G401 (cell line): ENCODE results near the gene NR4A1. TPM values are rescaled to one million over a fixed set of nuclear protein-coding genes. Genes with fewer than 3 reads are reported as not detected.

Source experiments
- DNase-seq: peaks from one replicate; pipeline ENCODE4 v3.0.0-alpha.2; 2015; ENCODE audit warnings: low spot score
- in situ Hi-C: cut with HindIII; loops from 2 replicates; pipeline ENCODE4 v1.10.0; 2016; ENCODE audit warnings: low sequenced_read_pairs, mixed read lengths
- total RNA-seq: library from RNA; depleted of rRNA; stranded (reverse); fragments of >200 nt; shearing (Covaris generic); gene quantifications from 2 replicates; pipeline ENCODE4 v1.2.3, GENCODE V29; 2014; rRNA removed

The NR4A1 gene
- total RNA-seq: 9.8 and 16.5 TPM in 2 replicates

DNA sequence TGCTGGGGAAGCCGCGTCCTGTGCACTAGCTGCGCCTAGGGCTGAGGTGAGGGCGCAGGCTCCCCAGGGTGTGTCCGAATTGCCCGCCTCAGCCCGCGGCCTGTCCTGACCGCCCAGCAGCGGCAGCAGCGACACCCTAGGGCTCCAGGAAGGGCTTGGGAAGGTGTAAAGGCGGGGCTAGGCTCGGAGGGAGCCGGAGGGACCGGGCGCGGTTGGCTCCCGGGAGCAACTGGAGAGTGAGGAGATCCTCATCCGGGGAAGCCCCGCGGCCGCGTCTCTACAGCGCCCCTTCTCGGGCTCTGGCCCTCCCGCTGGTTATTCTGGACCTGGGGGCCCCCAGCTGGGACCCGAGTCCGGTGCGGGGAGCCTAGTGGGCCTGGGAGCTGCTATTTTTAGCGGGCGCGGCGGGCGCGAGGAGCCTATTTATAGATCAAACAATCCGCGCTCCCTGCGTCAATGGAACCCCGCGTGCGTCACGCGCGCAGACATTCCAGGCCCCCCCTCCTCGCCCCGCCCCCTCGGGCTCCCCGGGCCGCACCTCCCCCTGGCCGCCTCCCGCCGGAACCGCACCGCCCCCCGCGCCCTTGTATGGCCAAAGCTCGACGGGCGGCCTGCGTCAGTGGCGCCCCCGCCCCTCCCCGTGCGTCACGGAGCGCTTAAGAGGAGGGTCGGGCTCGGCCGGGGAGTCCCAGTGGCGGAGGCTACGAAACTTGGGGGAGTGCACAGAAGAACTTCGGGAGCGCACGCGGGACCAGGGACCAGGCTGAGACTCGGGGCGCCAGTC, at the start of gene NR4A1:
NR4A1 (plus strand) TSS at position 685 of the 784 bp plus-strand sequence. CDS start 2,887 bp downstream, outside the sequence.
- peak; percentile 72 for DNase-seq
- in situ Hi-C loops: no loop called here

DNA sequence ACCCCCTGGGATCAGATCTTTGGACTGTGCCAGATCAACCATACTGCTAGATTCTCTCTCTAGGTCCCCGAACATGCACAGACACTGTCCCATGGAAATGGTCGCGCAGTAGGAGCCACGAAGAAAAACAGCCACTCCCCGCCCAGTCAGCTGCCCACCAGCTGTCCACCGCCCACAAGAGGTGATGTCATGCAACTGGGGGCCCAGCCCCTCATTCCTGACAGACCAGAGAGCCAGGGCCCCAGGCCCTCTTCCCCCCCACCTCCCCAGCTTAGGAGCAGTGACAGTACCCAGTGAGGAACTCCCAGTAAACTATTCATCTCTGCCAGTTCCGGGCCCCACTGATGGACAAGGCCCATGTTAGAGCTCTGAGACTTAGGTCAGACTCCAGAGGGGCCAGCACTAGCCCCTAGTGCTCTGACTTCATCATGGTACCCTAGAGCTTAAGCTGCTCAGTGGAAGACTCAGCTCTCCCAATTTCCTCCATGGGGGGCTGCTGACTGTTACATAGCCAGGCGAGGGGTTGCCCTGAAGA, 48.2 kb upstream of the NR4A1 start:
- in situ Hi-C loops: no loop called here
- DNase-seq: no peak

DNA sequence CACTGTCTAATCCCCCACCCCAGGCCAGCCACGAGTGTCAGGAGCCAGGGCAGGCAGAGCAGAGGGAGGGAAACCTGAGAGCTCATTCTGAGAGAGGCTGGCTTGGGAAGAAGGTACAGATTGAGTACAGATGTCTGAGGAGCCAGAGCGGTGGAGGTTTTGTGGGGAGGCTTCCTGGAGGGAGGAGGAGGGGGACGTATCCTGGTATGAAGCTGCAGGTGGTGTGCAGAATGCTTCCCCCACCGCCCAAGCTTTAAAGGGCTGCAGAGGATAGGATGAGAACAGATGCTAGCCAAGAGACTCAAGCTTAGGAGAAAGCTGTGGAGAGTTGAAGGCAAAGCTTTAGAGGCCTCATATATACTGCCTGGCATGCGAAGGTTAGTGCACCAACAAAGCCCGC, 47.7 kb upstream of the NR4A1 start:
- no peak for DNase-seq
- in situ Hi-C loops: no loop called here

DNA sequence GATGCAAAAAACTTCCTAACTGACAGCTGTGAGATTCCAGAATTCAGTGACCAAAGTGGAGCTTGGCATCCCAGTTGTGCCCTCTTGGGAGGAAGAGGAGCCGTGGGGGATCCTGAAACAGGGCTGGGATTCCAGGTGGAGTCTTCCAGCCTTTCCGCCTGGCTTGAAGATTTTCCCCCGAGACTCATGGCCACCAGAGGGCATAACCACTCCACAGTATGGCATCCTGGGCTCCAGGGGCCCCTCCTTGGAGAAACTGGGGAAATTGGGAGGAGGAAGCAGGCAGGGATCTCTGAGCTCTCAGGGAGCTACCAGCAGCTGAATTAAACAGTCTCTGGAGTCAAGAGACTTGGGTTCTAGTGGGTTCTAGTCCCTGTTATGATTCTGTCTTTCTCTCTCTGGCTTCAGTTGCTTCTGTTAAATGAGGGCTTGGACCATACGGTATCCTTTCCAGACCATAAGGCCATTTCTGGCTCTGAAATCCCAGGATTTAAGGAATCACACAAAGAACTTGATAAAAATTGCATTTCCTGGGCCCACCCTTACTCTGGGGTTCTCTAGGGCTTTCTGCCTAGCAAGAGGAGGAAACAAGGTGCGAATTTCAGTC, 47.1 kb upstream of the NR4A1 start:
- in situ Hi-C loops: no loop called here
- DNase-seq: peak; percentile 44

DNA sequence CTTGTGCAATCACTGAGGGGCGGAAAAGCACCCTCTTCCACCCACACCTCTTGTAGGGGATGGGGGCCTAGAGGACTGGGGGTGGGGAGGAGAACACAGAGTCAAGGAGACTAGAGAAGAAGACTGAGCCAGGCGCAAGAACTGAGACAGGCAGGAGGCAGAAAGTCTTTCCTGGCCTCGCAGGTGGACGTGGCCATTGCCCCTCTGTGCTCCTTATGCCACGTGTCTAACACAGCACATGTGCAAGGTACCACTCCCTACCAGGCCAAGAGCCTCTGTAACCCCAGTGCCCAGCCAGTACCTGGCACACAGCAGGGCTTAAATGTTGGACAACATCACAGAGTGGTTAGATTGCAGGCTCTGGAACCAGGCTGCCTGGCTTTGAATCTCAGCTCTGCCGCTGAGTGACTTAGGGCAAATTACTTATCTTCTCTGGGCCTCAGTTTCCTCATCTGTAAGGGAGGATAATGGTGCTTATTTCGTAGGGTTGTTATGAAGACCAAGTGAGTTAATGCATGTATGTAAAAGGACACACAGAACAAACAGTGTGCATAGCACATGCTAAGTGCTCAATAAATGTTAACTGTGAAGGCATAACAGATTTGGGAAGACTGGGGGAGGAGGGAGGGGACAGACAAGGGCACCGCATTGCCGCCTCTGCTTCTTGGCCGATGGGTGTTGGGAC, 45.9 kb upstream of the NR4A1 start:
- no peak for DNase-seq
- in situ Hi-C loops: no loop called here

DNA sequence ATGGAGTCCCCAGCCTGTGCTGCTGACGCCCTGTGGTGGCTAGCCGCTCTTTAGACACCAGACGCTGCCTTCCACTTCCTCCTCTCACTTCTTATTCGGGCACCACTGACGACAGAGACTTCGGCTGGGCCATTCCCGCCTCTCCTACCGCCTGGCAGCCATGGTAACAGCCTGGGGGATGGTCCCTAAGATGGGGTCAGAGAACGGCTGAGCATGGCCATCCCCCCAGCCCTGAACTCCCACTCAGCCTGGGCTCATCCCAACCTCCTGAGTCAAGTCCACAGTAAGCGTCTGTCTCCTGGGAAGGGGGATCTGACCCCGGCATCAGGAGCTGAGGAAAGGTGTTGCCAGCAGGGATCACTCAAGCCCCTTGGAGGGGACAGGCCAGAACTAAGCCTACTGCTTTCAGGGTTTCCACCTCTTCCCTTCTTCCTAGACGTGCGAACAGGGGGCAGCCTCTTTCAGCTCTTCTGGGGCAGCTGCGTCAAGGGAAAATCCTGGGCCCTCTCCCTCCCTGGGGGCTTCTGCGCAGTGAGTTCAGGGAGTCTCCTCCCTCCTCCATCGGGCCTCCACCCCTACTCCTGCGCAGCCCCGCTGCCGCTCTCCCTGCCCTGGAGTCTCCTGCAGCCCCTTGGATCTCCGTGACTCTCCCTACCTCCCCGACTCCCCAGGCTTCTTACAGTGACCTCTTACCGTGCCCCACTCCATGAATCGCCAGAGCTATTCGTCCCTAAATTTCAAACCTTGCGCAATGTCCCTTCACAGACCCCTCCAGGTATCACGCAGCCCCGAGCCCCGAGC, 45.1 kb upstream of the NR4A1 start:
- in situ Hi-C loops: no loop called here
- DNase-seq: no peak

DNA sequence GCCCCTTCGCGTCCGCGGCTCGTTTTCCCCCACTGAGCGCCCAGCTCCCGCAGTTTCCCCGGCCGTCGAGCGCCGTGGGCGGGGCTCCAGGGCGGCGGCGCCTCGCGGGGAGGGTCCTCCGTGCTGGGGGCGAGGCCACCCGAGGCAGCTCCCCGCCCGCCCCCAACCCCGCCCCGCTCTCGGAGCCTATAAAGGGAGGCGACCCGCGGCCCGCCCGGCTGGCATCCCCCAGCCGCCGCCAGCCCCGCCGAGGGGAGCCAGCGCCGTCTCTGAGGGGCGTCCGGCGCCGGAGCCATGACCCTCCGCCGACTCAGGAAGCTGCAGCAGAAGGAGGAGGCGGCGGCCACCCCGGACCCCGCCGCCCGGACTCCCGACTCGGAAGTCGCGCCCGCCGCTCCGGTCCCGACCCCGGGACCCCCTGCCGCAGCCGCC, 44.5 kb upstream of the NR4A1 start, which contains the start of gene TAMALIN:
TAMALIN (plus strand) TSS at position 221 of the 432 bp plus-strand sequence; CDS start at position 295, 74 bp downstream.
- DNase-seq: no peak
- in situ Hi-C loops: no loop called here

DNA sequence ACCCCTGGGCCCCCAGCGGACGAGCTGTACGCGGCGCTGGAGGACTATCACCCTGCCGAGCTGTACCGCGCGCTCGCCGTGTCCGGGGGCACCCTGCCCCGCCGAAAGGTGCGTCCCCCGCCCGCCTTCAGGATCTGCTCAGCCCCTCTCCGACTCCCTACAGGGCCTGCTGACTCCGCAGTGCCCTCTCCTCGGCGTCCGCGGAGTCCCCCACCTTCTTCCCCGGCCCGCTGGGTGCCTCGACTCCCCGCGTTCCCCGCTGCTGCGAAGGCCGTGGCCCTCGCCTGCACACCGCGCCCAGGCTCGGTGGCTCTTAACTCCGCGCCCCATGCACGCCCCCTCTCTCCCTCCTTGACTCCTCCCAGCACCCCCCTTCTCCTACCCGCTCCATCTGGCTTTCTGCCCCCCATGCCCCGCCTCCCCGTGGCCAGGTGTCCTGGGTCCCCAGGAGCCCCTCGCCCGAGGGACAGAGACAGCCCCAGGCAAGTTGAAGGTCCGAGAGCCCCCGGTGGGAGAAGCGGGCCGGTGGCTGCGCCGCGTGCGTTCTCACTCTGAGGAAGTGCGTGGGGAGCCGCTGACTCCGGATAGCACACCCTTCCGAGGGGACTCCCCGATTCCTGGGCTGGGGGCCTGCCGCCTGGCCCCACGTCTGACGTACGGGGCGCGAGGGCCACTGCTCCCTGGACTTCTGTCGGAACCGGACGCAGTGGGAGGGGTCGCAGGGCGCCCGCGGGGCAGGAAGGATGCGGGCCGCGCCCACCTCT, 43.9 kb upstream of the NR4A1 start:
- no peak for DNase-seq
- in situ Hi-C loops: no loop called here

DNA sequence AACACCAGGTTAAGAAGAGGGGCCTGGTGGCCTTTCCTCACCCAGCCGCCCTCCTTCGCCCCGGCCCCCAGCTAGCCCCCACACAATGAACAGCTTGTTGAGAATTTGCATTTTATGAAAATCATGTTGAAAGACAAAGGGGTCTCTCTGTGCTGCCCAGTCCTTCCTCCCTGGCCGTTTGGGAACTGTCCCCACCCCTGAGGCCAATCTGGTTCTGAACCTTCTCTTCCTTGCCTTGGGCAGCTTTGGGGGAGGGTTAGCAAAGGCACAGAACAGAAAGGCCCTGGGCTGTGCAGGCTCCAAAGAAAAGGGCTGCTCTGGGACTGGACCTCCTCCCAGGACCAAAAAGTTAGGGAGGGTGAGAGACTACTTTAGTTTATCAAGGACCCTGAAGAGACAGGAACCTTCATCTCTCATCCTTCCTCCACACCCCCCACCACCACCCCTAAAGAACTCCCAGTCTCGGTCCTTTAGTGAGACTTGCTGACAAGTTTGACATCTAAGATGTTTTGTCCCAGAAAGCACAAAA, 43.2 kb upstream of the NR4A1 start:
- DNase-seq: no peak
- in situ Hi-C loops: no loop called here

DNA sequence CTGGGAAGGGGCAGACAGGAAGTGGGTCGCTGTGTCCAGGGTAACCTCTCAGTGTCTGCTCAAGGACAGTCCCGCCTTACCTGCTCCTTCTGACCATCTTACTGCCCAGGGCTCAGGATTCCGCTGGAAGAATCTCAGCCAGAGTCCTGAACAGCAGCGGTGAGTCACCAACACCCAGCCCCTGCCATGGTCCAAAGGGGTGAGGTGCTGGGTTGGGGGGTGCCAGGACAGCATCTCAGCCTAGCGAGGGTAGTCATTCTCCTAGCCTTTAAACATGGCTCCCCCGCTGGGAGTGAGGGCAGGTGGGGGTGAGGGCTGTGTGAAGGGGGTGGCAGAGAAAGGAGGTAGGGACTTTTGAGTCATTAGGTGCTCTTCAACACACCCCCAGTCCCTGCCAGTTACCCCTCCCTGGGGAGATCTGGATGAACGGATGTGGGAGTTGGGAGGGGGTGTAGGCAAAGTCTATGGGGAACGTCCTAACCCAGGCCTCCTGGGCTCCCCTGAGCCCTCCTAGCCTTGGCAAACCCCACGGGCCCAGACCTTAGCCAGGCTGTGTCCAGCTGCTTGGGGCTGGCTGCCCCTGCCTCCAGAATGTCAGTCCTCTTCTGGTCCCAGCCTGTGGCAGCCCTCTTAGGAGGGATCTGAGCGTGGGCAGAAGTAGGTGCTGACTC, 42.0 kb upstream of the NR4A1 start:
- in situ Hi-C loops: no loop called here
- DNase-seq: no peak

DNA sequence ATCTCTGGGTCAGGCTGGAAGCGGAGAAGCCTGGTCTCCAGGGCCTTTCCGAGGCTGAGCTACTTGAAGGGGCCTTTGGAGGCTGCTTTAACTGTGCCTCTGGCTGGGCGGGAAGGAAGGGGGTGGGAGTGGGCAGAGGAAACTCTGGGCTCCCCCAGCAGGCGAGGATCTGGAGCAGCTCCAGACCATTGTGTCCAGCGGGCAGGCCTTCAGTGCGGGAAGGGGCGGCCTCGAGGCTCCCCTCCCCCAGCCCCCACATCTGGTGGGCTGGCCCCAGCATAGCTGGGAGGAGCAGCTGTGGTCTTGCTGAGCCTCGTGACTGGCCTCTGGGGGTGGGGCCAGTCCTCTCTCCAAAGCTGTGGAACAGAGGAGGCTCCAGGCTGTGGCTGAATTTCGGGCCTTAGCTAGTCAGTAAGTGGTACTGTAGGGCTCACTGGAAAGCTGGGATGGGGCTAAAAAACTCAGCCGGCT, 41.1 kb upstream of the NR4A1 start:
- peak; percentile 46 for DNase-seq
- in situ Hi-C loops: no loop called here

DNA sequence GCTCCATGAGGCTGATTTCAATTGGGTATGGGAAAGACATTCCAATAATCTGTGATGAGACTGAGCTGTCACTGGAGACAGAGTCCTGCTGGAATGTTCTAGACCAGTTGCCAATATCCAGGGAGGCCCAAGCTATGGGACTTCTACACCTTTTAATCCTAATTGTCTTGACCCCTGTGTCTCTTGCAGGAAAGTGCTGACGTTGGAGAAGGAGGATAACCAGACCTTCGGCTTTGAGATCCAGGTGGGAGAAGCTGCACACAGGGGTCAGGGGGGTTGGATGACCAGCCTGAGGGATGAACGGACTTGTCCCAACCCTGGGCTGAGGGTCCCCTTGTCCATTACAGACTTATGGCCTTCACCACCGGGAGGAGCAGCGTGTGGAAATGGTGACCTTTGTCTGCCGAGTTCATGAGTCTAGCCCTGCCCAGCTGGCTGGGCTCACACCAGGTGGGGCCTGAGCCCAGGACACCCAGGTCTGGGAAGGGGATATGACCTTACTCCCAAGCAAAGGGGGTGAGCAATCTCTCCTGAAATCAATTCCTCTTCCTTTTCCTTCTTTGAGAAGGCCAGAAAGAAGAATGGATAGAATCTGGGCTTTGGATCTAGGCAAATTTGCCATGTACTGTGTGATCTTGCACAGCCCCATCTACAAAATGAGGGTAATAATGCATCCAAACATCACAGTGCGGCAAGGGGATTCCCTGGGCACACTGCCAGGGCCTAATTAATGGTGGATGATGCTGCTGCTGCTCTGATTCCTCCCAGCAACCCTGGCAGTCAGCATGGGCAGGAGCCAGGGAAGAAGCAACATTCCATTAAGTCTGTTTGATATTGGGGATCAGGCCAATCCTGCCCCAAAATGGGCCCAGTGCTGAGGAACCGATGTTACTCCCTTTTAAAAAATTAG, 40.3 kb upstream of the NR4A1 start:
- no peak for DNase-seq
- in situ Hi-C loops: no loop called here

DNA sequence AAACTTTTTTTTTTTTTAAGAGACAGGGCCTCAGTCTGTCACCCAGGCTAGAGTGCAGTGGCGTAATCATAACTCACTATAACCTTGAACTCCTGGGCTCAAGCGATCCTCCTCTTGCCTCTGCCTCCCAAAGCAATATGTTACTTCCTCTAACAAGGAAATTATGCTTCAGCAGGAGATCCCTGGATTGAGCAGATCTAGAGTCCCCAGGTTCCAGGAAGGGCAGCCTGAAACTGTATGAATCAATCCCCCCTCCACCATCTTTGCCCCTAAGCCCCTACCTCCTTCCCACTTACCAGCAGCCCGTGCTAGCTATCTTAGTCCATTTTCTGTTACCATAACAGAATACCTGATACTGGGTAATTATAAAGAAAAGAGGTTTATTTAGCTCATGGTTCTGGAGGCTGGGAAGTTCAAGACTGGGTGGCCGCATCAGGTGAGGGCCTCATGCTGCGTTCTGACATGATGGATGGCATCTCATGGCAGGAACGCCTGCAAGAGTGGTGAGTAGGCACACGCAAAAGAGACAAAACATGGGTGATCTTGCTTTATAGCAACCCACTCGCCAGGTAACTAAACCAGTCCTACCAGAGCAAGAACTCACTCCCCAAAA, 39.5 kb upstream of the NR4A1 start:
- in situ Hi-C loops: no loop called here
- no peak for DNase-seq

DNA sequence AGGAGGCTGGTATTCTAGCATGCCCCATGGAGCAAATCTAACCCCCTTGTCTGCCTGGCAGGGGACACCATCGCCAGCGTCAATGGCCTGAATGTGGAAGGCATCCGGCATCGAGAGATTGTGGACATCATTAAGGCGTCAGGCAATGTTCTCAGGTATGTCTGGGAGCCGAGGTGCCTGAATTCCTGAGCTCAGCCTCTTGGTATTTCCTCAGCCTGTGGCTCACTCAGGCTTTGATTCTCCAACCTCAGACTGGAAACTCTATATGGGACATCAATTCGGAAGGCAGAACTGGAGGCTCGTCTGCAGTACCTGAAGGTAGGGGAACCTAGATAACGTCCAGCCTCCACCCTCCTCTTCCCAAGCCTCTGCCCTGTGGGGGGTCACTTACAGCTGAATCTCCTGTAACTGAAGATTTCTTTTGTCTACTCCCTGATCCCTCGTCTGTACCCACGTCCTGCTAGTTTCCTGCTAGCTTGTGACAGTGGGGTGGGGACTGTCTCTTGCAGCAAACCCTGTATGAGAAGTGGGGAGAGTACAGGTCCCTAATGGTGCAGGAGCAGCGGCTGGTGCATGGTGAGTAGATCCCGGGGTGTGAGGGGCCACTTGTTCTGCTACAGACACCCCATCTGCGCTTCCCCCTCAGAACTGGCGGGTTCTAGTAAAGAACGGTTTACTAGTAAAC, 37.5 kb upstream of the NR4A1 start:
- in situ Hi-C loops: no loop called here
- DNase-seq: no peak
